ENCODE measurements around the gene C10orf143. TPM values are rescaled to one million over a fixed set of nuclear protein-coding genes. Genes with fewer than 3 reads are reported as not detected.

Gene C10orf143
- total and polyA plus RNA-seq, 2 of the 8 experiments (the other 6 are each of a cell fraction or from before 2014, with no cell fraction given): 1.6 to 2.0 TPM

DNA sequence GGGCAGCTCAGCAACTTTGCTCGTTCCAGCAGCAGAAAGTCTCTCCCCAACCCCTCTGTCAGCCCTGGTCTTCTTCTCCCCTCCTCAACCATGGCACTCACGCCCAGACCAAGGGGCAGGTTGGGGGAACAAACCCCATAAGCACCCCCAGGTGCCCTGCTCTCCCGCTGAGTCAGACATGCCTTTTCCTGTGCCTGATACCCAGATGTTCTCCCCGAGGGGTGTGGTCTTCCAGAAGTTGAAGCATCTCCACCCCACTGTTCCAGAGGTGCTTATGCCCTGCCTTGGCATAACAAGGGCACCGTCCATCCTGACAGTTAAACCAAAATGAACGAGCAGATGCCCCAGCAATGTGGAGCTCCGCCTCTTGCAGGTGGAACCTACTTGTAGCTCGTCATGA, 67.1 kb downstream of the C10orf143 start:
- H3K9ac ChIP-seq (replicated peaks in 1 of 4; ENCODE audit: extremely low read depth in 1 of 4, low read depth in 3 of 4, low read length in 3 of 4): no peak overlapping the region
- peaks cover 0 to 2% of the 10 kb centered on the region in 2 experiments for H4K20me1 ChIP-seq (replicated peaks in 1 of 2; ENCODE audit: control insufficient read depth in 1 of 2, insufficient read depth in 2 of 2, low read length in 2 of 2)
- H2BK12ac ChIP-seq (ENCODE audit: low read depth, low read length): no peak overlapping the region
- H2BK5ac ChIP-seq (ENCODE audit: low read depth, low read length): no peak overlapping the region
- no peak overlapping the region for H2BK15ac ChIP-seq (ENCODE audit: low read length)
- H3K9me3 ChIP-seq (ENCODE audit: insufficient read depth in 2 of 2, low read depth in 1 of 2, low read length in 1 of 2): no peaks in the 10 kb centered on the region; a peak in 1 of 4 replicates
- no peak overlapping the region for H3K4ac ChIP-seq (replicated peaks; ENCODE audit: insufficient read length, low read depth, low read length)
- no peak overlapping the region for H4K5ac ChIP-seq (ENCODE audit: insufficient read length, low read depth, low read length)
- H3K23me2 ChIP-seq (ENCODE audit: low read depth, low read length): no peaks in the 10 kb centered on the region
- H3K56ac ChIP-seq (replicated peaks; ENCODE audit: insufficient read length, low read depth, low read length): no peak overlapping the region
- no peaks in the 10 kb centered on the region for H3K36me3 ChIP-seq (ENCODE audit: control insufficient read depth in 2 of 4, insufficient read depth in 4 of 4, low read length in 3 of 4)
- H3K4me3 ChIP-seq (ENCODE audit: extremely low read depth in 1 of 4, insufficient read depth in 2 of 4, low read depth in 3 of 4, low read length in 4 of 4): no peak overlapping the region
- H3K18ac ChIP-seq (ENCODE audit: extremely low read depth, low read length): no peak overlapping the region
- no peaks in the 10 kb centered on the region for H3K79me2 ChIP-seq (ENCODE audit: control insufficient read depth in 1 of 2, insufficient read depth in 2 of 2, low read length in 2 of 2)
- peaks cover 0 to 2% (median 0%) of the 10 kb centered on the region in 4 experiments; a peak in 1 of 7 replicates for H3K27me3 ChIP-seq (replicated peaks in 1 of 4; ENCODE audit: control insufficient read depth in 3 of 4, extremely low read depth in 1 of 4, insufficient read depth in 3 of 4, low read length in 3 of 4)
- H3K27ac ChIP-seq (ENCODE audit: low read depth, low read length): no peak overlapping the region
- H3K14ac ChIP-seq (ENCODE audit: insufficient read length): no peak overlapping the region
- peaks cover 0 to 4% (median 0%) of the 10 kb centered on the region in 4 experiments; a peak in 2 of 7 replicates for H3K4me1 ChIP-seq (replicated peaks in 1 of 4; ENCODE audit: control insufficient read depth in 3 of 4, insufficient read depth in 4 of 4, low read length in 3 of 4)
- no peak overlapping the region for H3K4me2 ChIP-seq (ENCODE audit: insufficient read depth in 1 of 2, low read depth in 2 of 2, low read length in 2 of 2)
- H2BK20ac ChIP-seq (ENCODE audit: low read length): no peak overlapping the region
- H2AFZ ChIP-seq (ENCODE audit: low read length): no peak overlapping the region
- CTCF ChIA-PET (ENCODE audit: partially characterized antibody): interaction anchor here (0.9 to 2.7 kb wide), 7 partner anchors 10 to 385 kb away, joined by 3 to 12 read pairs (median 5); no protein-coding TSS in a partner anchor
- H3K23ac ChIP-seq (ENCODE audit: insufficient read length): no peak overlapping the region
- POLR2A ChIA-PET (ENCODE audit: partially characterized antibody): interaction anchor here (0.7 kb wide), 1 partner anchor 9 kb away, joined by 3 read pairs; no protein-coding TSS in a partner anchor
- FAIRE-seq (no peak), DNase-seq (ENCODE audit: low read depth in 1 of 2, low spot score in 2 of 2) (peak in 1 of 2 experiments; percentile 42)
- 90% methylated on average over 7 of the region's 8 CpGs; no CpG with 5 or more reads in 1 of the 2 experiments for WGBS, 2 experiments (ENCODE audit: extremely low coverage in 1 of 2, insufficient coverage in 1 of 2, insufficient read length in 1 of 2, insufficient replicate concordance in 2 of 2, low coverage in 1 of 2, low lambda C conversion rate in 2 of 2, missing lambda C conversion rate in 1 of 2)
- no peak overlapping the region for H4K91ac ChIP-seq (replicated peaks; ENCODE audit: insufficient read length, low read length)
- no peaks in the 10 kb centered on the region for H3K79me1 ChIP-seq (ENCODE audit: low read depth, low read length)
- H4K8ac ChIP-seq (ENCODE audit: extremely low read depth, insufficient read depth, low read length): no peak overlapping the region
- H2AK5ac ChIP-seq (ENCODE audit: low read depth, low read length): no peak overlapping the region
- no peak overlapping the region for H2BK120ac ChIP-seq (replicated peaks; ENCODE audit: low read depth, low read length)
- TF ChIP-seq SAP30 (IDR thresholded peaks at IDR 0.05; ENCODE audit: insufficient read depth, insufficient replicate concordance, low read length): no peak
- no peak for TF ChIP-seq KDM1A (IDR thresholded peaks at IDR 0.05; ENCODE audit: borderline replicate concordance, low read length)
- TF ChIP-seq, protein P1, sequence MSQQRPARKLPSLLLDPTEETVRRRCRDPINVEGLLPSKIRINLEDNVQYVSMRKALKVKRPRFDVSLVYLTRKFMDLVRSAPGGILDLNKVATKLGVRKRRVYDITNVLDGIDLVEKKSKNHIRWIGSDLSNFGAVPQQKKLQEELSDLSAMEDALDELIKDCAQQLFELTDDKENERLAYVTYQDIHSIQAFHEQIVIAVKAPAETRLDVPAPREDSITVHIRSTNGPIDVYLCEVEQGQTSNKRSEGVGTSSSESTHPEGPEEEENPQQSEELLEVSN (IDR thresholded peaks at IDR 0.05): no peak
- no peak for TF ChIP-seq RFX5 (IDR thresholded peaks at IDR 0.05; ENCODE audit: borderline replicate concordance, low read depth, low read length)
- no peak for TF ChIP-seq ZNF274 (IDR thresholded peaks at IDR 0.05; ENCODE audit: borderline replicate concordance, extremely low read depth, low read length)
- TF ChIP-seq CREB1 (IDR thresholded peaks at IDR 0.05): no peak
- TF ChIP-seq GTF2F1 (IDR thresholded peaks at IDR 0.05; ENCODE audit: borderline replicate concordance, low read depth, low read length): no peak
- TF ChIP-seq POU5F1 (IDR thresholded peaks at IDR 0.05; ENCODE audit: low read depth, low read length): no peak
- TF ChIP-seq TCF12 (IDR thresholded peaks at IDR 0.05; ENCODE audit: low read depth, low read length): no peak
- no peak for TF ChIP-seq SUZ12 (IDR thresholded peaks at IDR 0.05; ENCODE audit: low read length)
- TF ChIP-seq, protein P2, sequence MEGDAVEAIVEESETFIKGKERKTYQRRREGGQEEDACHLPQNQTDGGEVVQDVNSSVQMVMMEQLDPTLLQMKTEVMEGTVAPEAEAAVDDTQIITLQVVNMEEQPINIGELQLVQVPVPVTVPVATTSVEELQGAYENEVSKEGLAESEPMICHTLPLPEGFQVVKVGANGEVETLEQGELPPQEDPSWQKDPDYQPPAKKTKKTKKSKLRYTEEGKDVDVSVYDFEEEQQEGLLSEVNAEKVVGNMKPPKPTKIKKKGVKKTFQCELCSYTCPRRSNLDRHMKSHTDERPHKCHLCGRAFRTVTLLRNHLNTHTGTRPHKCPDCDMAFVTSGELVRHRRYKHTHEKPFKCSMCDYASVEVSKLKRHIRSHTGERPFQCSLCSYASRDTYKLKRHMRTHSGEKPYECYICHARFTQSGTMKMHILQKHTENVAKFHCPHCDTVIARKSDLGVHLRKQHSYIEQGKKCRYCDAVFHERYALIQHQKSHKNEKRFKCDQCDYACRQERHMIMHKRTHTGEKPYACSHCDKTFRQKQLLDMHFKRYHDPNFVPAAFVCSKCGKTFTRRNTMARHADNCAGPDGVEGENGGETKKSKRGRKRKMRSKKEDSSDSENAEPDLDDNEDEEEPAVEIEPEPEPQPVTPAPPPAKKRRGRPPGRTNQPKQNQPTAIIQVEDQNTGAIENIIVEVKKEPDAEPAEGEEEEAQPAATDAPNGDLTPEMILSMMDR (IDR thresholded peaks at IDR 0.05; ENCODE audit: control extremely low read depth in 1 of 3, insufficient read depth in 1 of 3, low read depth in 1 of 3, low read length in 3 of 3): no peak

Measured in H1 (cell line).